Vagina (tissue), 2 donors: ENCODE data around the gene HOXD8. TPM values are rescaled to one million over a fixed set of nuclear protein-coding genes. Genes with fewer than 3 reads are reported as not detected.

Experiments used
- DNase-seq, 2 donors: peaks; one replicate each; pipeline ENCODE4 v3.0.0-alpha.2; 2017; ENCODE audit errors: extremely low spot score in 2 of 2
- H3K27ac ChIP-seq: fragments of 200-600 bp; sonication (generic); one replicate; pipeline ENCODE4 v1.5.1; 2019
- H3K27me3 ChIP-seq: fragments of 200-600 bp; sonication (generic); one replicate; pipeline ENCODE4 v1.5.1; 2019
- H3K36me3 ChIP-seq, 2 donors: fragments of 200-600 bp; sonication (generic); one replicate each; pipeline ENCODE4 v1.5.1; 2017 to 2019
- H3K4me1 ChIP-seq: fragments of 200-600 bp; sonication (generic); one replicate; pipeline ENCODE4 v1.5.1; 2019
- H3K4me3 ChIP-seq, 2 donors: fragments of 200-600 bp; sonication (generic); 1 replicate in 1 of 2; 2 replicates in 1 of 2; pipeline ENCODE4 v1.5.1; 2016 to 2019
- H3K9me3 ChIP-seq: fragments of 200-600 bp; sonication (generic); one replicate; pipeline ENCODE4 v1.5.1; 2019
- POLR2A ChIP-seq, 2 donors: fragments of 450-650 bp; IDR thresholded peaks; one replicate each; pipeline ENCODE4 v1.6.1; 2017; ENCODE audit warnings: antibody characterized with exemption in 2 of 2, mild to moderate bottlenecking in 2 of 2, moderate library complexity in 2 of 2
- POLR2AphosphoS5 ChIP-seq, 2 donors: sonication (generic); formaldehyde crosslinking; IDR thresholded peaks; one replicate each; pipeline ENCODE4 v1.9.0; 2017; ENCODE audit warnings: antibody characterized with exemption in 2 of 2, mild to moderate bottlenecking in 2 of 2, low read depth in 1 of 2; ENCODE audit not compliant: insufficient read depth in 1 of 2
- intact Hi-C: fragments of 100-400 bp; cut with DNase I; formaldehyde crosslinking; loops from one replicate; pipeline ENCODE4 v1.15.1; 2023
- total RNA-seq: library from RNA; depleted of rRNA; stranded (reverse); fragments of >200 nt; gene quantifications from one replicate; pipeline ENCODE4 v1.2.3, GENCODE V29; 2016
- TF ChIP-seq, protein P1 (sequence below), 3 experiments: fragments of 450-650 bp in 2 of 3; fragments of 200-600 bp in 1 of 3; sonication (generic) in 1 of 3; IDR thresholded peaks; one replicate each; pipeline ENCODE4 v1.5.1; 2017 to 2019; ENCODE audit warnings: antibody characterized with exemption in 3 of 3, mild to moderate bottlenecking in 2 of 3, moderate library complexity in 2 of 3

HOXD8 gene
- total RNA-seq, 1 donor from 2014 or later: 10.3 TPM

GRCh38 chr2:176120364-176121189 is 8.9 kb upstream of the HOXD8 start:
- H3K9me3 ChIP-seq: no peaks in the 10 kb centered on the region
- DNase-seq: no peak
- H3K4me3 ChIP-seq: no peak overlapping the region
- H3K27me3 ChIP-seq: no peaks in the 10 kb centered on the region
- peaks cover 0 to 7% of the 10 kb centered on the region in 2 donors for H3K36me3 ChIP-seq
- peaks cover 21% of the 10 kb centered on the region for H3K4me1 ChIP-seq
- TF ChIP-seq POLR2AphosphoS5 (IDR thresholded peaks at IDR 0.05; ENCODE audit: insufficient read depth in 1 of 2, low read depth in 1 of 2): no peak
- peak overlapping the region; percentile 77 for H3K27ac ChIP-seq
- intact Hi-C loops: loop anchor here (5.0 to 10.0 kb wide), 2 partner anchors 697 to 1024 kb away; no protein-coding TSS in a partner anchor

DNA sequence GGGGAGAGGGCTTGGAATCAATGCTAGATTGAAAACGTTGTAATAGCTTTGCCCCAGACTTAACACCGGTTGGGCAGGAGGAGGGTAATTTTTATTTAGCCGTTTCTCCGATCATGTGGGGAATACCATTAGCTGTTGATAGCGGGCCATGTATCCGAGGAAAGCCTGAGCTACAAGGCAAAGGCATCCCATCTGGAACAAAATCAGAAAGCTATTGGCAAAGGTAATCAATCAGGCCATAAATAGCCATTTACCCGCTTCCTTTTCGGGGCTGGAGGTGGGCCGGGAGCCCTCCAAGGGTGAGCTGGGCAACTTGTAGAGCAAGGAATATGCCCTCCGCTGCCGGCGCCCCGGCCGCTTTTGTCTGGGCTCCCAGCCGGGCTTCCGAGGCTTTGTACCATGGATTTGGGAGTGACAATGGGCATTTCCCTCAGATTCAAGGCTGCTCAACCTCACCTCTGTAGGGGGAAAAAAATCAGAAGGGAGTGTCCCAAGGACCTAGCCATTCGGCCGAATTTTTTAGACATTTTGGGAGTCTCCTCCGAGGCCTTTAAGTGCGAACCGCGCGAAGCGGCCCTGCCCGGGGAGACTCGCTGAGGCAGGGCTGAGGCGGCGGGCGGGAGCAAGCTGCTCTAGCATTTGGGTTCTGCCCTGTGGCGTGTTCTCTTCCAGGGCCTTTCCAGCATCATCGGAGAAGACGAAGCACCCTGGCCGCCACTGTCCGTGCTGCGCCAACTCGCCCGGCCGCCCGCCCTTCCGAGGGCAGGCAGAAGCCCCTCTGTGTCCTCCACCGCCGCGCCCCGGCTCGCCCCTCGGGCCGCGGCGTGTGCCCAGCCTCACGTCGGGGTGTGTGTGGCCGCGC is 8.1 kb upstream of the HOXD8 start:
- Histone ChIP-seq H3K4me1 (peaks cover 14% of the 10 kb centered on the region), H3K27ac (peak overlapping the region; percentile 77), H3K36me3 (peaks cover 0 to 7% of the 10 kb centered on the region in 2 donors), H3K9me3 (no peaks in the 10 kb centered on the region), H3K27me3 (no peaks in the 10 kb centered on the region), H3K4me3 (peak overlapping the region; percentile 33 to 47)
- intact Hi-C loops: loop anchor here (5.0 to 10.0 kb wide), 2 partner anchors 696 to 1023 kb away; no protein-coding TSS in a partner anchor
- no peak for TF ChIP-seq POLR2A (IDR thresholded peaks at IDR 0.05)
- TF ChIP-seq, protein P1, sequence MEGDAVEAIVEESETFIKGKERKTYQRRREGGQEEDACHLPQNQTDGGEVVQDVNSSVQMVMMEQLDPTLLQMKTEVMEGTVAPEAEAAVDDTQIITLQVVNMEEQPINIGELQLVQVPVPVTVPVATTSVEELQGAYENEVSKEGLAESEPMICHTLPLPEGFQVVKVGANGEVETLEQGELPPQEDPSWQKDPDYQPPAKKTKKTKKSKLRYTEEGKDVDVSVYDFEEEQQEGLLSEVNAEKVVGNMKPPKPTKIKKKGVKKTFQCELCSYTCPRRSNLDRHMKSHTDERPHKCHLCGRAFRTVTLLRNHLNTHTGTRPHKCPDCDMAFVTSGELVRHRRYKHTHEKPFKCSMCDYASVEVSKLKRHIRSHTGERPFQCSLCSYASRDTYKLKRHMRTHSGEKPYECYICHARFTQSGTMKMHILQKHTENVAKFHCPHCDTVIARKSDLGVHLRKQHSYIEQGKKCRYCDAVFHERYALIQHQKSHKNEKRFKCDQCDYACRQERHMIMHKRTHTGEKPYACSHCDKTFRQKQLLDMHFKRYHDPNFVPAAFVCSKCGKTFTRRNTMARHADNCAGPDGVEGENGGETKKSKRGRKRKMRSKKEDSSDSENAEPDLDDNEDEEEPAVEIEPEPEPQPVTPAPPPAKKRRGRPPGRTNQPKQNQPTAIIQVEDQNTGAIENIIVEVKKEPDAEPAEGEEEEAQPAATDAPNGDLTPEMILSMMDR (IDR thresholded peaks at IDR 0.05): no peak
- no peak for TF ChIP-seq POLR2AphosphoS5 (IDR thresholded peaks at IDR 0.05; ENCODE audit: insufficient read depth in 1 of 2, low read depth in 1 of 2)
- no peak for DNase-seq

DNA sequence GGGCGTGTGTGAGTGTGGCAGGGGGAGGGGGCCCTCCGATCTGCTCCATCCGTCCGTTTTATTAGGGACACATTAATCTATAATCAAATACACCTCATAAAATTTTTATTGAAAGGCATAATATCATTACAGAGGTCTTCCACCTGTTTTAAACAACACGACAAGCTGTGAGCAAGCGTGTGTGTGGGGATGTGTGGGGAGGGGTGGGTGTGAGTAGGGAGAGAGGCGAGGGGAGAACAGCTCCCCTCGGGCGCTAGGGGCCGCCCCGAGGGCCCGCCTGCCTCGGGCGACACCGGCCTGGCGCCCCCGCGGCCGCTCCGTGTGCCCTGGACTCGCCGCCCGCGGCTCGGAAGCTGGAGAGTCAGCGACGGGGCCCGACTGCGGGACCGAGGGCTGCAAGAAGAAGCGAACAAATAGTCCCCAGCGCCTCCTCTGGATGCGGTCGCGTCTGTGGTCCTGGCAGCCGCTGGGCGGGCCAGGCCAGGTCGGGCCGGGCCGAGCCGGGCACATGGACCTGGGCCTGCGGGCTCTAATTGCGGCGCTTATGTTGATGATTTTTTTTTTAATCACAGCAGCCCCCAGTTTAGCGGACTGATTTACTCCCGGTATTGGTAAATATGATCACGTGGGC is 7.3 kb upstream of the HOXD8 start:
- no peak for DNase-seq
- intact Hi-C loops: loop anchor here (5.0 to 10.0 kb wide), 2 partner anchors 695 to 1023 kb away; no protein-coding TSS in a partner anchor
- H3K27me3 ChIP-seq: no peaks in the 10 kb centered on the region
- H3K36me3 ChIP-seq: peaks cover 0 to 6% of the 10 kb centered on the region in 2 donors
- H3K27ac ChIP-seq: peak overlapping the region; percentile 77
- peak overlapping the region; percentile 33 to 47 for H3K4me3 ChIP-seq
- no peaks in the 10 kb centered on the region for H3K9me3 ChIP-seq
- TF ChIP-seq POLR2AphosphoS5 (IDR thresholded peaks at IDR 0.05; ENCODE audit: insufficient read depth in 1 of 2, low read depth in 1 of 2): peak in 1 of 2 donors; percentile 50
- TF ChIP-seq POLR2A (IDR thresholded peaks at IDR 0.05): no peak
- peaks cover 12% of the 10 kb centered on the region for H3K4me1 ChIP-seq

GRCh38 chr2:176122683-176123410 is 6.7 kb upstream of the HOXD8 start, which contains the start of gene HOXD9:
HOXD9 (plus strand) TSS chr2:176122719; CDS start chr2:176122769, 50 bp downstream.
- Histone ChIP-seq H3K4me1 (peaks cover 5% of the 10 kb centered on the region), H3K9me3 (no peaks in the 10 kb centered on the region), H3K36me3 (no peaks in the 10 kb centered on the region), H3K4me3 (peak within 1 kb of the TSS; percentile 33 to 47), H3K27me3 (no peaks in the 10 kb centered on the region), H3K27ac (peak within 1 kb of the TSS; percentile 77)
- TF ChIP-seq POLR2AphosphoS5 (IDR thresholded peaks at IDR 0.05; ENCODE audit: insufficient read depth in 1 of 2, low read depth in 1 of 2) (peak in 1 of 2 donors; percentile 1), POLR2A (IDR thresholded peaks at IDR 0.05) (no peak)
- intact Hi-C loops: loop anchor here (5.0 to 10.0 kb wide), 2 partner anchors 694 to 1022 kb away; no protein-coding TSS in a partner anchor
- no peak for DNase-seq

GRCh38 chr2:176123411-176124109 is 5.9 kb upstream of the HOXD8 start:
- TF ChIP-seq, protein P1 (IDR thresholded peaks at IDR 0.05): no peak
- TF ChIP-seq POLR2A (IDR thresholded peaks at IDR 0.05): no peak
- TF ChIP-seq POLR2AphosphoS5 (IDR thresholded peaks at IDR 0.05; ENCODE audit: insufficient read depth in 1 of 2, low read depth in 1 of 2): no peak
- H3K4me3 ChIP-seq: peak overlapping the region; percentile 33 to 47
- no peaks in the 10 kb centered on the region for H3K4me1 ChIP-seq
- DNase-seq: no peak
- no peaks in the 10 kb centered on the region for H3K9me3 ChIP-seq
- peak overlapping the region; percentile 77 for H3K27ac ChIP-seq
- no peaks in the 10 kb centered on the region for H3K27me3 ChIP-seq
- no peaks in the 10 kb centered on the region for H3K36me3 ChIP-seq
- intact Hi-C loops: loop anchor here (5.0 to 10.0 kb wide), 2 partner anchors 694 to 1021 kb away; no protein-coding TSS in a partner anchor
